H1 (cell line): ENCODE results near the gene STAG1. TPM values are rescaled to one million over a fixed set of nuclear protein-coding genes. Genes with fewer than 3 reads are reported as not detected.

Experiments used
- CHD7 ChIP-seq: fragments of 300-600 bp; sonication (generic); IDR thresholded peaks from 2 replicates; pipeline ENCODE4 v1.7.1; 2012; ENCODE audit warnings: low read length, moderate library complexity, mild to moderate bottlenecking, inconsistent platforms; ENCODE audit not compliant: insufficient replicate concordance
- SP4 ChIP-seq: IDR thresholded peaks from 2 replicates; pipeline ENCODE4 v1.6.1; 2012; ENCODE audit warnings: low read length, inconsistent platforms
- polyA plus RNA-seq, 7 experiments: library from polyadenylated mRNA; depleted of rRNA in 3 of 7; stranded (reverse) in 5 of 7; unstranded in 2 of 7; fragments of >200 nt in 5 of 7; fragments of 200-250 nt in 2 of 7; gene quantifications; 1 replicate in 5 of 7; 2 replicates in 1 of 7; 4 replicates in 1 of 7; pipeline versions ENCODE4 v1.2.1 to v1.2.3, GENCODE V29; 2011 to 2013; ENCODE audit warnings: missing spikeins in 2 of 7, mixed read lengths in 2 of 7
- total RNA-seq: library from RNA; stranded (reverse); fragmentation: NEBNext Ultra II Directional; extraction: Animal tissue kit (Norgen Biotek cat#: 25700); gene quantifications from 2 replicates; pipeline ENCODE4 v1.2.1, GENCODE V29; 2021

The STAG1 gene
- total and polyA plus RNA-seq, 2 of the 8 experiments (the other 6 are each of a cell fraction or from before 2014, with no cell fraction given) = 4.6 to 23.4 TPM

GRCh38 chr3:136670166-136670565 lies 82.0 kb downstream of the STAG1 start (continued):
- no peak for TF ChIP-seq CHD7
- TF ChIP-seq SP4 = no peak
